B cell (primary cell): ENCODE measurements around the gene NUP35. TPM values are rescaled to one million over a fixed set of nuclear protein-coding genes. Genes with fewer than 3 reads are reported as not detected.

ENCODE experiments used
- ATAC-seq: fragments of 200-7000 bp; cut with Tn5 transposase; one replicate; pipeline ENCODE4 v1.10.0; 2021; ENCODE audit warnings: low read depth, mild to moderate bottlenecking, moderate number of reproducible peaks, moderate library complexity
- CTCF ChIA-PET: fragments of 350-600 bp; sonication (Branson Sonifier 250); formaldehyde crosslinking; loops from one replicate; lab custom pipeline; 2021; ENCODE audit warnings: antibody characterized with exemption, inconsistent platforms; lab: Charles Lee
- POLR2A ChIA-PET: fragments of 350-600 bp; sonication (Branson Sonifier 250); formaldehyde crosslinking; loops from one replicate; lab custom pipeline; 2021; ENCODE audit warnings: antibody characterized with exemption; lab: Charles Lee
- DNase-seq: peaks from one replicate; pipeline ENCODE4 v3.0.0; 2013
- H2AFZ ChIP-seq: 2 replicates; pipeline ENCODE4 v1.6.1; 2012; ENCODE audit warnings: mild to moderate bottlenecking, low read depth, low read length; ENCODE audit not compliant: insufficient read depth, poor library complexity, severe bottlenecking
- H3K27ac ChIP-seq, 2 donors: 1 replicate in 1 of 2; 2 replicates in 1 of 2; pipeline ENCODE4 v1.5.1; 2012 to 2013; ENCODE audit warnings: low read length in 2 of 2, mild to moderate bottlenecking in 2 of 2, moderate library complexity in 1 of 2
- H3K27me3 ChIP-seq, 4 experiments: fragments of 200-600 bp in 1 of 4; sonication (generic) in 1 of 4; replicated peaks in 1 of 4; 1 replicate in 2 of 4; 2 replicates in 2 of 4; pipeline versions ENCODE4 v1.6.1 to v1.7.0; 2013 to 2016; ENCODE audit warnings: low read length in 3 of 4, mild to moderate bottlenecking in 2 of 4, mixed read lengths in 1 of 4, moderate library complexity in 1 of 4; ENCODE audit not compliant: insufficient read depth in 4 of 4, control insufficient read depth in 3 of 4; ENCODE audit errors: control extremely low read depth in 1 of 4
- H3K36me3 ChIP-seq, 2 experiments: replicated peaks in 1 of 2; 1 replicate in 1 of 2; 2 replicates in 1 of 2; pipeline versions ENCODE4 v1.6.1 to v1.7.1; 2013; ENCODE audit warnings: low read length in 1 of 2; ENCODE audit not compliant: insufficient read depth in 2 of 2, control insufficient read depth in 1 of 2; ENCODE audit errors: control extremely low read depth in 1 of 2, extremely low read depth in 1 of 2
- H3K4me1 ChIP-seq, 2 donors: fragments of 200-600 bp in 1 of 2; sonication (generic) in 1 of 2; 1 replicate in 1 of 2; 2 replicates in 1 of 2; pipeline versions ENCODE4 v1.5.1 to v1.6.1; 2013 to 2017; ENCODE audit warnings: low read length in 2 of 2; ENCODE audit not compliant: control insufficient read depth in 2 of 2, insufficient read depth in 2 of 2
- H3K4me2 ChIP-seq: replicated peaks from 2 replicates; pipeline ENCODE3; 2012; ENCODE audit warnings: mild to moderate bottlenecking, low read depth, low read length; ENCODE audit not compliant: poor library complexity, severe bottlenecking
- H3K4me3 ChIP-seq, 5 experiments: fragments of 200-600 bp in 1 of 5; sonication (generic) in 1 of 5; 1 replicate in 3 of 5; 2 replicates in 2 of 5; pipeline versions ENCODE4 v1.5.1 to v1.7.0; 2011 to 2016; ENCODE audit warnings: low read length in 4 of 5, mild to moderate bottlenecking in 4 of 5, low read depth in 2 of 5, control low read depth in 1 of 5, moderate library complexity in 1 of 5; ENCODE audit not compliant: insufficient read depth in 1 of 5; ENCODE audit errors: control extremely low read depth in 1 of 5, extremely low read depth in 1 of 5
- H3K79me2 ChIP-seq: fragments of 200-600 bp; sonication (generic); one replicate; pipeline ENCODE4 v1.6.0; 2016; ENCODE audit warnings: low read length; ENCODE audit not compliant: control insufficient read depth, insufficient read depth
- H3K9ac ChIP-seq: fragments of 200-600 bp; sonication (generic); 2 replicates; pipeline ENCODE4 v1.6.1; 2017; ENCODE audit warnings: mild to moderate bottlenecking, low read length, moderate library complexity
- H3K9me3 ChIP-seq, 3 donors: one replicate each; pipeline versions ENCODE4 v1.6.1 to v1.7.1; 2013; ENCODE audit warnings: low read length in 2 of 3; ENCODE audit not compliant: control insufficient read depth in 2 of 3, insufficient read depth in 1 of 3; ENCODE audit errors: control extremely low read depth in 1 of 3
- H4K20me1 ChIP-seq: 2 replicates; pipeline ENCODE4 v1.6.0; 2012; ENCODE audit warnings: mild to moderate bottlenecking, low read length; ENCODE audit not compliant: insufficient read depth, control insufficient read depth, poor library complexity, severe bottlenecking
- H3K27ac Mint-ChIP-seq: one replicate; pipeline ENCODE4 v1.8.0; 2021; ENCODE audit warnings: mixed read lengths
- H3K27me3 Mint-ChIP-seq: one replicate; pipeline ENCODE4 v1.8.0; 2021; ENCODE audit warnings: mixed read lengths
- H3K4me1 Mint-ChIP-seq: one replicate; pipeline ENCODE4 v1.8.0; 2021; ENCODE audit warnings: mixed read lengths
- H3K4me3 Mint-ChIP-seq: one replicate; pipeline ENCODE4 v1.8.0; 2021; ENCODE audit warnings: mixed read lengths
- H3K9me3 Mint-ChIP-seq: one replicate; pipeline ENCODE4 v1.8.0; 2022; ENCODE audit warnings: mixed read lengths; ENCODE audit not compliant: insufficient read depth
- EZH2 ChIP-seq: IDR thresholded peaks from 2 replicates; pipeline ENCODE4 v1.6.1; 2012; ENCODE audit warnings: borderline replicate concordance, low read depth, mild to moderate bottlenecking, moderate library complexity, low read length; ENCODE audit not compliant: insufficient read depth, poor library complexity, severe bottlenecking
- WGBS: methylation state at CpG from one replicate; pipeline ENCODE4 v1.1.5; 2013; ENCODE audit warnings: missing lambda C conversion rate; ENCODE audit not compliant: insufficient coverage; 5-methylcytosine and 5-hydroxymethylcytosine counted together
- intact Hi-C: fragments of 100-400 bp; cut with micrococcal nuclease; formaldehyde crosslinking; loops from one replicate; pipeline ENCODE4 v1.10.0; 2022
- polyA minus RNA-seq: library from RNA; depleted of rRNA, polyadenylated mRNA; stranded (reverse); fragments of >200 nt; gene quantifications from 2 replicates; pipeline ENCODE4 v1.2.3, GENCODE V29; 2012
- polyA plus RNA-seq: library from polyadenylated mRNA; depleted of rRNA; stranded (reverse); fragments of >200 nt; gene quantifications from 2 replicates; pipeline ENCODE4 v1.2.3, GENCODE V29; 2012
- total RNA-seq, 2 donors: library from RNA; stranded (reverse); fragments of 120-200 nt in 1 of 2; gene quantifications; 1 replicate in 1 of 2; 2 replicates in 1 of 2; pipeline versions ENCODE4 v1.2.3 to v1.2.4, GENCODE V29; 2013 to 2022
- TF ChIP-seq, protein P1 (sequence below): fragments of 200-600 bp; IDR thresholded peaks from one replicate; pipeline ENCODE4 v1.8.0; 2022; ENCODE audit warnings: antibody characterized with exemption, mild to moderate bottlenecking

The NUP35 gene, protein sequence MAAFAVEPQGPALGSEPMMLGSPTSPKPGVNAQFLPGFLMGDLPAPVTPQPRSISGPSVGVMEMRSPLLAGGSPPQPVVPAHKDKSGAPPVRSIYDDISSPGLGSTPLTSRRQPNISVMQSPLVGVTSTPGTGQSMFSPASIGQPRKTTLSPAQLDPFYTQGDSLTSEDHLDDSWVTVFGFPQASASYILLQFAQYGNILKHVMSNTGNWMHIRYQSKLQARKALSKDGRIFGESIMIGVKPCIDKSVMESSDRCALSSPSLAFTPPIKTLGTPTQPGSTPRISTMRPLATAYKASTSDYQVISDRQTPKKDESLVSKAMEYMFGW
- 21.9 and 26.0 TPM in 2 replicates for total RNA-seq
- total RNA-seq (2013) = 19.0 TPM
- polyA plus RNA-seq = 8.3 and 8.4 TPM in 2 replicates
- polyA minus RNA-seq = 11.0 and 11.5 TPM in 2 replicates

DNA sequence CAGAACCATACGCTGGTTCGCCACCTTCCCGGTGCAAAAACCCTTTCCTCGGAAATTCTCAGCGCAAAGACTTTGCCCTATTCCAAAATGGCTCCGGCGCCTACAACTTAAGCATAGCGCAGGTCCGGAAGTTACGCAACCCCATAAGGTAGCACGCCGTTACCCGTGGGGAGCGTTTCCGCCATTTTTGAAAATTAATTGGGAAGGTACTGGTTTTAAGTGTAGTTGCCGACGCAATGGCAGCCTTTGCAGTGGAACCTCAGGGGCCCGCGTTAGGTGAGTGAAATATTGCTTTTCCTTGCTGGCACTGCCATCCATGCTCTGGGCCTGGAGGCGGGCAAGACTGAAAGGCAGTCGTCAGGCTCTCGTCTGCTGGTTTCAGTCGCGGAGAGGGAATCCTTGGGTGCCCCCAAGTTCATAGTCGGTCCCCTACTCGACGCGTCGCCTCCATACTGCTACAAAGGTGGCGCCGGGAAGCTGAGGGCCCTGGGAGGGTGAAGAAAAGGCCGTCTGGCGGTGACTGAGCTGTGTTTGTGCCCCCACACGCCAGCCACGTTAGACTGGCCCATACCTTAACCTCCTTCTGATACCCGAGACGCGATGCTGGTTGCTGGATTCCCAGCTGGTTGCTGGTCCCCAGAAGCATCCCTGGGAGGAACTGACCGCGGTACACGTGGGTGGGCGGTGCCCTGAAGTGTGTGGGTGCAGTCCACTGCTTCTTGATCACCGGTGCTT, at the start of gene NUP35:
Gene NUP35, plus strand, starts transcription at position 222 of the 735 bp plus-strand sequence. Its CDS starts 15 bp downstream, at position 237.
- peaks cover 22% of the 10 kb centered on the region for H3K4me1 Mint-ChIP-seq
- ATAC-seq = peak; percentile 97
- no peaks in the 10 kb centered on the region for H3K9me3 Mint-ChIP-seq
- Histone ChIP-seq H3K9me3 (no peaks in the 10 kb centered on the region), H4K20me1 (no peaks in the 10 kb centered on the region), H3K27ac (peak within 1 kb of the TSS; percentile 84 to 87), H2AFZ (peak within 1 kb of the TSS; percentile 98), H3K27me3 (peaks cover 0 to 9% (median 5%) of the 10 kb centered on the region in 4 experiments), H3K4me3 (peak within 1 kb of the TSS; percentile 82 to 98 (median 94)), H3K36me3 (no peaks in the 10 kb centered on the region), H3K9ac (peak within 1 kb of the TSS; percentile 83), H3K79me2 (peaks cover 44% of the 10 kb centered on the region), H3K4me2 (peak within 1 kb of the TSS; percentile 84), H3K4me1 (peaks cover 3 to 15% of the 10 kb centered on the region in 2 donors)
- peak; percentile 89 for DNase-seq
- H3K27me3 Mint-ChIP-seq = peaks cover 17% of the 10 kb centered on the region
- H3K27ac Mint-ChIP-seq = peak within 1 kb of the TSS; percentile 93
- ChIA-PET POLR2A (no interaction called here), CTCF (interaction anchor here (1.2 kb wide), 1 partner anchor 45 kb away, joined by 5 read pairs; the partner anchor contains the start of gene DUSP19)
- under 1% methylated on average over 40 of the region's 43 CpGs for WGBS
- intact Hi-C loops = loop anchor here (1.0 to 10.0 kb wide), 4 partner anchors 46 to 1230 kb away; partner anchors contain the start of genes DNAJC10, DUSP19, ITPRID2 and NCKAP1
- TF ChIP-seq, protein P1, sequence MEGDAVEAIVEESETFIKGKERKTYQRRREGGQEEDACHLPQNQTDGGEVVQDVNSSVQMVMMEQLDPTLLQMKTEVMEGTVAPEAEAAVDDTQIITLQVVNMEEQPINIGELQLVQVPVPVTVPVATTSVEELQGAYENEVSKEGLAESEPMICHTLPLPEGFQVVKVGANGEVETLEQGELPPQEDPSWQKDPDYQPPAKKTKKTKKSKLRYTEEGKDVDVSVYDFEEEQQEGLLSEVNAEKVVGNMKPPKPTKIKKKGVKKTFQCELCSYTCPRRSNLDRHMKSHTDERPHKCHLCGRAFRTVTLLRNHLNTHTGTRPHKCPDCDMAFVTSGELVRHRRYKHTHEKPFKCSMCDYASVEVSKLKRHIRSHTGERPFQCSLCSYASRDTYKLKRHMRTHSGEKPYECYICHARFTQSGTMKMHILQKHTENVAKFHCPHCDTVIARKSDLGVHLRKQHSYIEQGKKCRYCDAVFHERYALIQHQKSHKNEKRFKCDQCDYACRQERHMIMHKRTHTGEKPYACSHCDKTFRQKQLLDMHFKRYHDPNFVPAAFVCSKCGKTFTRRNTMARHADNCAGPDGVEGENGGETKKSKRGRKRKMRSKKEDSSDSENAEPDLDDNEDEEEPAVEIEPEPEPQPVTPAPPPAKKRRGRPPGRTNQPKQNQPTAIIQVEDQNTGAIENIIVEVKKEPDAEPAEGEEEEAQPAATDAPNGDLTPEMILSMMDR = no peak
- no peak for TF ChIP-seq EZH2
- H3K4me3 Mint-ChIP-seq = peak within 1 kb of the TSS; percentile 93
